ACHN (cell line): ENCODE measurements around the gene KCND2.
"Not testable (repeated sequence)": the region's sequence is repeated elsewhere in the genome, so short reads cannot be mapped to it uniquely, and the experiment has no call there.

ENCODE experiments used
- DNase-seq: peaks from one replicate; pipeline ENCODE4 v3.0.0-alpha.2; 2015
- in situ Hi-C: cut with HindIII; loops from 2 replicates; pipeline ENCODE4 v1.10.0; 2017; ENCODE audit warnings: low sequenced_read_pairs, low pct_ligation_motif_present, low pct_unique_long_range_greater_than_20kb

Gene KCND2

GRCh38 chr7:120272701-120273475 is at the start of gene KCND2:
Gene KCND2 (plus strand): TSS chr7:120273175.
- DNase-seq: no peak
- in situ Hi-C loops: no loop called here

GRCh38 chr7:120226188-120226587 is 46.8 kb upstream of the KCND2 start:
- in situ Hi-C loops: no loop called here

GRCh38 chr7:120227255-120227654 is 45.7 kb upstream of the KCND2 start:
- in situ Hi-C loops: no loop called here
- no peak for DNase-seq

More at GRCh38 chr7:120226188-120226587, 46.8 kb upstream of the KCND2 start:
- no peak for DNase-seq

- in situ Hi-C loops: no loop called here
- no peak for DNase-seq
Observed at GRCh38 chr7:120229084-120229483, 43.9 kb upstream of the KCND2 start.

GRCh38 chr7:120233338-120233737 is 39.6 kb upstream of the KCND2 start:
- in situ Hi-C loops: no loop called here

GRCh38 chr7:120240350-120240749 is 32.6 kb upstream of the KCND2 start:
- in situ Hi-C loops, DNase-seq: not testable (repeated sequence)

More at GRCh38 chr7:120233338-120233737, 39.6 kb upstream of the KCND2 start:
- DNase-seq: no peak

- in situ Hi-C loops: no loop called here
- no peak for DNase-seq
Observed at GRCh38 chr7:120241973-120242372, 31.0 kb upstream of the KCND2 start.

- in situ Hi-C loops: no loop called here
Observed at GRCh38 chr7:120254845-120255244, 18.1 kb upstream of the KCND2 start.

GRCh38 chr7:120256344-120257070 is 16.5 kb upstream of the KCND2 start:
- in situ Hi-C loops: no loop called here
- DNase-seq: no peak

More at GRCh38 chr7:120254845-120255244, 18.1 kb upstream of the KCND2 start:
- DNase-seq: no peak

- DNase-seq: no peak
- in situ Hi-C loops: no loop called here
Observed at GRCh38 chr7:120259386-120259785, 13.6 kb upstream of the KCND2 start.

- DNase-seq: no peak
- in situ Hi-C loops: no loop called here
Observed at GRCh38 chr7:120260111-120260510, 12.9 kb upstream of the KCND2 start.

- in situ Hi-C loops: no loop called here
Observed at GRCh38 chr7:120272261-120272660, 714 bp upstream of the KCND2 start.

GRCh38 chr7:120273476-120273975 is 551 bp downstream of the KCND2 start:
- in situ Hi-C loops: no loop called here

More at GRCh38 chr7:120272261-120272660, 714 bp upstream of the KCND2 start:
- DNase-seq: peak; percentile 64

GRCh38 chr7:120274482-120274881 is 1.5 kb downstream of the KCND2 start:
- in situ Hi-C loops: no loop called here
- no peak for DNase-seq

More at GRCh38 chr7:120273476-120273975, 551 bp downstream of the KCND2 start:
- peak; percentile 8 for DNase-seq

- in situ Hi-C loops: no loop called here
- DNase-seq: no peak
Observed at GRCh38 chr7:120274899-120275298, 1.9 kb downstream of the KCND2 start.

GRCh38 chr7:120276720-120277119 is 3.7 kb downstream of the KCND2 start:
- in situ Hi-C loops: no loop called here
- DNase-seq: no peak

- in situ Hi-C loops: no loop called here
- DNase-seq: no peak
Observed at GRCh38 chr7:120278773-120279172, 5.8 kb downstream of the KCND2 start.

- in situ Hi-C loops: no loop called here
- DNase-seq: no peak
Observed at GRCh38 chr7:120280743-120281142, 7.8 kb downstream of the KCND2 start.

- DNase-seq: no peak
- in situ Hi-C loops: no loop called here
Observed at GRCh38 chr7:120293027-120293426, 20.1 kb downstream of the KCND2 start.
